Osteocyte (in vitro differentiated cells): ENCODE measurements around the gene SYCP2L. TPM values are rescaled to one million over a fixed set of nuclear protein-coding genes. Genes with fewer than 3 reads are reported as not detected.

Experiments used
- DNase-seq: peaks from one replicate; pipeline ENCODE4 v3.0.0; 2021; ENCODE audit warnings: mixed read lengths; ENCODE audit not compliant: unreplicated experiment; ENCODE audit errors: extremely low spot score
- H3K27ac Mint-ChIP-seq: one replicate; pipeline ENCODE4 v1.8.0; 2021; ENCODE audit warnings: mild to moderate bottlenecking, mixed read lengths; ENCODE audit not compliant: unreplicated experiment
- H3K27me3 Mint-ChIP-seq: one replicate; pipeline ENCODE4 v1.8.0; 2021; ENCODE audit warnings: mixed read lengths; ENCODE audit not compliant: unreplicated experiment
- H3K36me3 Mint-ChIP-seq: one replicate; pipeline ENCODE4 v1.8.0; 2021; ENCODE audit warnings: mixed read lengths; ENCODE audit not compliant: unreplicated experiment
- H3K4me1 Mint-ChIP-seq: one replicate; pipeline ENCODE4 v1.8.0; 2021; ENCODE audit warnings: mixed read lengths; ENCODE audit not compliant: unreplicated experiment
- H3K4me3 Mint-ChIP-seq: one replicate; pipeline ENCODE4 v1.8.0; 2021; ENCODE audit warnings: mild to moderate bottlenecking, moderate library complexity, mixed read lengths; ENCODE audit not compliant: unreplicated experiment
- H3K9me3 Mint-ChIP-seq: one replicate; pipeline ENCODE4 v1.8.0; 2021; ENCODE audit warnings: mixed read lengths; ENCODE audit not compliant: unreplicated experiment
- total RNA-seq: library from RNA; stranded (reverse); gene quantifications from 2 replicates; pipeline ENCODE4 v1.2.1, GENCODE V29; 2021
- TF ChIP-seq, protein P1 (sequence below): fragments of 200-600 bp; sonication (generic); IDR thresholded peaks from 2 replicates; pipeline ENCODE4 v1.5.0; 2021; ENCODE audit warnings: antibody characterized with exemption, mild to moderate bottlenecking, moderate library complexity

SYCP2L gene
- total RNA-seq, 1 donor from 2014 or later, result 4.3 TPM

DNA sequence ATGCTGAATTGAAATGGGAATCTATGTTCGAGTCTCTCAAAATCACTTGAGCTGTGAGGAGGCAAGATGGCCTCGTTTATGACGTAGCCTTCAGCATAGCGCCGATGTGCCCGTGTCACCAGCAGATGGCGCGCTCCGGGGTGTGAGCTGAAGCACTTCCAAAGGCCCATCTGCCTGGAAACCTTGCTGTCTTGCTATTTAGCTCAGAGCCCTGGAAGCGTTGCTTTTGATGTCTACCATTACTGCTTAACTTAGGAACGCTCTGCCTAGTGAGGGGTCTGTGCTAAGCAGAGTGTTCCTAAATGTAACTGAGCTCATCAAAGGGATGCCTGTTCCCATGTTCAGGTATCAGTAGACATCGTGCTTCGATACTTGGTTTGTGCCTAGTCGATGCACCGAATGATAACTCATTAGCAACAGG lies 67.7 kb downstream of the SYCP2L start:
- peaks cover 22% of the 10 kb centered on the region for H3K4me1 Mint-ChIP-seq
- no peak overlapping the region for H3K4me3 Mint-ChIP-seq
- H3K27ac Mint-ChIP-seq, result no peak overlapping the region
- H3K36me3 Mint-ChIP-seq, result peaks cover 9% of the 10 kb centered on the region
- H3K9me3 Mint-ChIP-seq, result no peaks in the 10 kb centered on the region
- TF ChIP-seq, protein P1, sequence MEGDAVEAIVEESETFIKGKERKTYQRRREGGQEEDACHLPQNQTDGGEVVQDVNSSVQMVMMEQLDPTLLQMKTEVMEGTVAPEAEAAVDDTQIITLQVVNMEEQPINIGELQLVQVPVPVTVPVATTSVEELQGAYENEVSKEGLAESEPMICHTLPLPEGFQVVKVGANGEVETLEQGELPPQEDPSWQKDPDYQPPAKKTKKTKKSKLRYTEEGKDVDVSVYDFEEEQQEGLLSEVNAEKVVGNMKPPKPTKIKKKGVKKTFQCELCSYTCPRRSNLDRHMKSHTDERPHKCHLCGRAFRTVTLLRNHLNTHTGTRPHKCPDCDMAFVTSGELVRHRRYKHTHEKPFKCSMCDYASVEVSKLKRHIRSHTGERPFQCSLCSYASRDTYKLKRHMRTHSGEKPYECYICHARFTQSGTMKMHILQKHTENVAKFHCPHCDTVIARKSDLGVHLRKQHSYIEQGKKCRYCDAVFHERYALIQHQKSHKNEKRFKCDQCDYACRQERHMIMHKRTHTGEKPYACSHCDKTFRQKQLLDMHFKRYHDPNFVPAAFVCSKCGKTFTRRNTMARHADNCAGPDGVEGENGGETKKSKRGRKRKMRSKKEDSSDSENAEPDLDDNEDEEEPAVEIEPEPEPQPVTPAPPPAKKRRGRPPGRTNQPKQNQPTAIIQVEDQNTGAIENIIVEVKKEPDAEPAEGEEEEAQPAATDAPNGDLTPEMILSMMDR, result peak; percentile 82
- peak; percentile 91 for DNase-seq
- H3K27me3 Mint-ChIP-seq, result no peaks in the 10 kb centered on the region

DNA sequence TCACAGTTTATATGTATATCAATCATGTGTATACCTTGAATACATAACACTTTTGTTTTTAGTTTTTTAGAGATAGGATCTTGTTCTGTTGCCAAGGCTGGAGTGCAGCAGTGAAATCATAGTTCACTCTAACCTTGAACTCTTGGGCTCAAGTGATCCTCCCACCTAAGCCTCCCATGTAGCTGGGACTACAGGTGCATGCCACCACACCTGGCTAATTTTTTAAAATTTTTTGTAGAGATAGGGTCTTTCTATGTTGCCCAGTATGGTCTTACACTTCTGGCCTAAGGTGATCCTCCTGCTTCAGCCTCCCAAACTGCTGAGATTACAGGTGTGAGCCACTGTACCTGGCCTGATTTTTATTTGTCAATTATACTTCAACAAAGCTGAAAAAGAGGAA lies 69.9 kb downstream of the SYCP2L start:
- Mint-ChIP-seq H3K27ac (no peak overlapping the region), H3K4me3 (no peak overlapping the region), H3K27me3 (no peaks in the 10 kb centered on the region), H3K9me3 (no peaks in the 10 kb centered on the region), H3K4me1 (peaks cover 32% of the 10 kb centered on the region), H3K36me3 (peaks cover 9% of the 10 kb centered on the region)
- DNase-seq, result no peak
- TF ChIP-seq, protein P1, result no peak

DNA sequence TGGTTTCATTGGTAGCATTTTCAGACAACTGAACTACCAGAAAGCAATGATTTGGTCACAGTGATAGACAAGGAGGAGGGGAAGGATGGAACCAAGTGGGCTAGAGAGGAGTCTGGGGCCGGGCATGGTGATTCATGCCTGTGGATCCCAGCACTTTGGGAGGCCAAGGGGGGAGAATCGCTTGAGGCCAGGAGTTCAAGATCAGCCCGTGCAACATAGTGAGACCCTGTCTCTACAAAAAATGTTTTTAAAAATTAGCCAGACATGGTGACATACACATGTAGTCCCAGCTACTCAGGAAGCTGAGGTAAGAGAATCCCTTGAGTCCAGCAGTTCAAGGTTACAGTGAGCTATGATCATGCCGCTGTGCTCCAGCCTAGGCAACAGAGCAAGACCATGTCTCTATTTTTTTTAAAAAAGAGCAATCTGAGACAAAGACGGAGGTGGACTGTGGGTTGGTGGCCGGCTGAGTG lies 70.6 kb downstream of the SYCP2L start:
- H3K27me3 Mint-ChIP-seq, result no peaks in the 10 kb centered on the region

DNA sequence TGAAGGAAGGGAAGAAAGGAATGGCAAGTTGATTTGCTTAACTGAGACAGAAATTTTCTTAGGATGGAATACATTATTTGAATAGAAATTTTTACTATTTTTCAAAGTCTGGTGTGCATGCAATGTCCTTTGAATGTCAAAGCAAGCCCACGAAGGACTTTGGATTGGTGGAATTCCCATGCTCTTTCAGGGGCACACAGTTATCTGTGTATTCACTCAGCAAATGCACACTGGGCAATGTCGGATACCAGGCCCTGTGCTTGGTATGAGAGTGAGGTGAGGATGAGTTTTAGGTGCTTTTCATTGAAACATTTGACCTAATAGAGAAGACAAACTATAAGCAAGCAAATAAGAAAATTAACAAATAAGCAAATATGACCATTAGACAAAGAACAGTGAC lies 73.3 kb downstream of the SYCP2L start:
- Mint-ChIP-seq H3K4me1 (peaks cover 48% of the 10 kb centered on the region), H3K36me3 (peaks cover 9% of the 10 kb centered on the region), H3K4me3 (no peak overlapping the region), H3K27ac (peak overlapping the region; percentile 35), H3K9me3 (no peaks in the 10 kb centered on the region), H3K27me3 (no peaks in the 10 kb centered on the region)
- no peak for DNase-seq
- TF ChIP-seq, protein P1, result no peak

More for the DNA sequence above, 70.6 kb downstream of the SYCP2L start:
- TF ChIP-seq, protein P1, result no peak
- no peak overlapping the region for H3K4me3 Mint-ChIP-seq
- no peaks in the 10 kb centered on the region for H3K9me3 Mint-ChIP-seq
- peaks cover 32% of the 10 kb centered on the region for H3K4me1 Mint-ChIP-seq
- H3K36me3 Mint-ChIP-seq, result peaks cover 9% of the 10 kb centered on the region
- no peak for DNase-seq
- H3K27ac Mint-ChIP-seq, result no peak overlapping the region

DNA sequence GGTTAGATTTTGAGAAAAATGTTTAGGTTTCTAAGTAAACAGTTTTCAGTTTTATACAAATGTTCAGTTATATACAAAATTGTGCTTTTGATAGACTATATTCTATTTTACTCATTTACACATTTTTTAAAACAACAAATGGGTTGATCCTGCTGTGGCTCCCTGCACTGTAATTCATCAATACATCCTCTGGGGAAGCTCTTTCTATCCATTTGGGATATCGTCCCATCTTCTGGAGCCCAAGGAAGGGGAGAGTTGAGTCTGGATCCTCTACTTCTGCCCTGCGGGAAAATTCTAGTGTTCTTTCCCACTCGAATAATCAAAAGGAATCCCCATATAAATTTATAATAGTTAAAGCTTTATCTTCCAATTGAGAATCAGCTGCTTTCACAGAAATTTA lies 75.0 kb downstream of the SYCP2L start:
- Mint-ChIP-seq H3K4me3 (no peak overlapping the region), H3K27me3 (no peaks in the 10 kb centered on the region), H3K36me3 (peaks cover 20% of the 10 kb centered on the region), H3K27ac (peak overlapping the region; percentile 81), H3K9me3 (peaks cover 6% of the 10 kb centered on the region), H3K4me1 (peaks cover 46% of the 10 kb centered on the region)
- DNase-seq, result no peak
- TF ChIP-seq, protein P1, result peak; percentile 14
